DND-41 (cell line): Measurements from ENCODE around the gene ZFP62.

ENCODE experiments used
- ATAC-seq: fragments of 200-7000 bp; cut with Tn5 transposase; 3 replicates; pipeline ENCODE4 v1.9.1; 2021; ENCODE audit warnings: low read depth; ENCODE audit not compliant: insufficient read depth
- DNase-seq: peaks from one replicate; pipeline ENCODE4 v3.0.0-alpha.2; 2020
- H2AFZ ChIP-seq: 2 replicates; pipeline ENCODE4 v1.6.0; 2012; ENCODE audit warnings: low read depth, low read length
- H3K27ac ChIP-seq: 2 replicates; pipeline ENCODE4 v1.5.1; 2012; ENCODE audit warnings: low read length, inconsistent platforms
- H3K27me3 ChIP-seq: fragments of 200-600 bp; sonication (generic); 2 replicates; pipeline ENCODE4 v1.6.0; 2012; ENCODE audit warnings: low read length, mild to moderate bottlenecking, inconsistent platforms; ENCODE audit not compliant: insufficient read depth, poor library complexity
- H3K36me3 ChIP-seq: 2 replicates; pipeline ENCODE4 v1.5.1; 2012; ENCODE audit warnings: low read length, inconsistent platforms; ENCODE audit not compliant: insufficient read depth
- H3K4me1 ChIP-seq: 2 replicates; pipeline ENCODE4 v1.5.1; 2012; ENCODE audit warnings: mild to moderate bottlenecking, low read length; ENCODE audit not compliant: insufficient read depth
- H3K4me2 ChIP-seq: 2 replicates; pipeline ENCODE4 v1.6.0; 2012; ENCODE audit warnings: mild to moderate bottlenecking, moderate library complexity, low read length, inconsistent platforms; ENCODE audit not compliant: insufficient read depth
- H3K4me3 ChIP-seq, 2 experiments: fragments of 200-600 bp in 1 of 2; shearing (Covaris generic) in 1 of 2; 2 replicates each; pipeline ENCODE4 v1.5.1; 2012 to 2016; ENCODE audit warnings: inconsistent platforms in 2 of 2, low read length in 2 of 2, mild to moderate bottlenecking in 2 of 2, low read depth in 1 of 2, moderate library complexity in 1 of 2
- H3K79me2 ChIP-seq: 2 replicates; pipeline ENCODE4 v1.6.0; 2012; ENCODE audit warnings: low read length, inconsistent platforms; ENCODE audit not compliant: insufficient read depth
- H3K9ac ChIP-seq: 2 replicates; pipeline ENCODE4 v1.6.0; 2012; ENCODE audit warnings: low read depth, mild to moderate bottlenecking, inconsistent platforms, low read length, moderate library complexity
- H3K9me3 ChIP-seq: 2 replicates; pipeline ENCODE4 v1.5.1; 2012; ENCODE audit warnings: low read length, moderate library complexity, mild to moderate bottlenecking, inconsistent platforms; ENCODE audit not compliant: insufficient read depth, severe bottlenecking
- H4K20me1 ChIP-seq: 2 replicates; pipeline ENCODE4 v1.6.0; 2012; ENCODE audit warnings: low read length; ENCODE audit not compliant: insufficient read depth
- EZH2 ChIP-seq: IDR thresholded peaks from 3 replicates; pipeline ENCODE4 v1.6.1; 2012; ENCODE audit warnings: borderline replicate concordance, low read depth, mild to moderate bottlenecking, moderate library complexity, low read length, inconsistent platforms; ENCODE audit not compliant: severe bottlenecking
- TF ChIP-seq, protein P1 (sequence below): IDR thresholded peaks from 2 replicates; pipeline ENCODE4 v1.5.1; 2012; ENCODE audit warnings: borderline replicate concordance, low read length, moderate library complexity, mild to moderate bottlenecking; ENCODE audit not compliant: poor library complexity, severe bottlenecking; ENCODE audit errors: extremely low read depth

ZFP62 gene

GRCh38 chr5:180825768-180826525, 35.1 kb downstream of the ZFP62 start:
- no peak overlapping the region for H3K4me2 ChIP-seq
- no peaks in the 10 kb centered on the region for H3K27me3 ChIP-seq
- peaks cover 11% of the 10 kb centered on the region for H3K9me3 ChIP-seq
- H3K4me1 ChIP-seq: peaks cover 14% of the 10 kb centered on the region
- ATAC-seq (no peak), DNase-seq (no peak)
- H3K36me3 ChIP-seq: peaks cover 10% of the 10 kb centered on the region
- no peak overlapping the region for H3K27ac ChIP-seq
- H3K9ac ChIP-seq: no peak overlapping the region
- H4K20me1 ChIP-seq: no peaks in the 10 kb centered on the region
- no peak overlapping the region for H2AFZ ChIP-seq
- TF ChIP-seq, protein P1, sequence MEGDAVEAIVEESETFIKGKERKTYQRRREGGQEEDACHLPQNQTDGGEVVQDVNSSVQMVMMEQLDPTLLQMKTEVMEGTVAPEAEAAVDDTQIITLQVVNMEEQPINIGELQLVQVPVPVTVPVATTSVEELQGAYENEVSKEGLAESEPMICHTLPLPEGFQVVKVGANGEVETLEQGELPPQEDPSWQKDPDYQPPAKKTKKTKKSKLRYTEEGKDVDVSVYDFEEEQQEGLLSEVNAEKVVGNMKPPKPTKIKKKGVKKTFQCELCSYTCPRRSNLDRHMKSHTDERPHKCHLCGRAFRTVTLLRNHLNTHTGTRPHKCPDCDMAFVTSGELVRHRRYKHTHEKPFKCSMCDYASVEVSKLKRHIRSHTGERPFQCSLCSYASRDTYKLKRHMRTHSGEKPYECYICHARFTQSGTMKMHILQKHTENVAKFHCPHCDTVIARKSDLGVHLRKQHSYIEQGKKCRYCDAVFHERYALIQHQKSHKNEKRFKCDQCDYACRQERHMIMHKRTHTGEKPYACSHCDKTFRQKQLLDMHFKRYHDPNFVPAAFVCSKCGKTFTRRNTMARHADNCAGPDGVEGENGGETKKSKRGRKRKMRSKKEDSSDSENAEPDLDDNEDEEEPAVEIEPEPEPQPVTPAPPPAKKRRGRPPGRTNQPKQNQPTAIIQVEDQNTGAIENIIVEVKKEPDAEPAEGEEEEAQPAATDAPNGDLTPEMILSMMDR: no peak
- no peak for TF ChIP-seq EZH2
- no peak overlapping the region for H3K4me3 ChIP-seq
- peaks cover 12% of the 10 kb centered on the region for H3K79me2 ChIP-seq

DNA sequence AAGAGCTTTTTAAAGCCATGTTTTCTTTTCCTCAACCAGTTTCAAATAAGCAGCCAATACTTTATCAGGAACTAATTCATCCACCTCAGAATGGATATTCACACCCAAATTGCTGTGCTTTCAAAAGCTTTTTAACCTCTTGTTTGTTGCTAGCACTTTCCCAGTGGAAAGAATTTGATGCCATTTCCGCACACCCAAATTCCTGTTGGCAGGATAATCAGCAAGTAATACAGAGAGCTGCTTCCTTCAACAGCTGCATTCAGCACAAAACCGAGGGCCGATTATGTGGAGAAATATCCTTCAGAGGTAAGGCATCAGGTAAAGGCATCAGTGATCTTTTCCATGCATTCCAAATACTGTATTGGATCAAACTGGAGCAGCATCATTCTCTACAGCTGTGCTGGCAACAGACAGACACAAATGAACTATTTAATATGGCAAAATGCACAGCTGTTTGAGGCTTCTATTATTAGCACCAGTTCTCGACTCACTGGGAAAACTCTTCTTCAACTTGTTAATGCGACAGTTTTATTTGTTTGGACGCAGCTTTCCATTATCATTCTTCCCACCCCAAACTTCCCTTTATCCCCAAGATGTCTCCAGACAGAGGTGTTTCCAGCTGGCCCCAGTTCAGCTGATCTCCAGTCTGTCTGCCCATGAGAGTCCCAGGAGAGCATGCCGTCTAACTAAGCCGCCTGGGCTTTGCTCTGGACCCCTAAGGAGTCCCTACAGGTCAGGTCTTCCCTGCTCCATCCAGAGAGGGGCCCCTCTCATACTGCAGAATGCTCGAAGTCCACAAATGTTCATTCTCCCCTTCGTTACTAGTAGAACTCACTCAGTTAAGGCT, 36.2 kb downstream of the ZFP62 start:
- DNase-seq: no peak
- peaks cover 6% of the 10 kb centered on the region for H3K9me3 ChIP-seq
- H3K36me3 ChIP-seq: peaks cover 4% of the 10 kb centered on the region
- no peak overlapping the region for H2AFZ ChIP-seq
- H3K4me3 ChIP-seq: no peak overlapping the region
- TF ChIP-seq, protein P1: no peak
- TF ChIP-seq EZH2: no peak
- no peak for ATAC-seq
- no peak overlapping the region for H3K9ac ChIP-seq
- peaks cover 3% of the 10 kb centered on the region for H3K4me1 ChIP-seq
- no peaks in the 10 kb centered on the region for H4K20me1 ChIP-seq
- no peak overlapping the region for H3K27ac ChIP-seq
- no peaks in the 10 kb centered on the region for H3K27me3 ChIP-seq
- 0 out of 2 replicates have a peak, but pooled peaks cover under 1% of the 10 kb centered on the region for H3K79me2 ChIP-seq
- H3K4me2 ChIP-seq: no peak overlapping the region

DNA sequence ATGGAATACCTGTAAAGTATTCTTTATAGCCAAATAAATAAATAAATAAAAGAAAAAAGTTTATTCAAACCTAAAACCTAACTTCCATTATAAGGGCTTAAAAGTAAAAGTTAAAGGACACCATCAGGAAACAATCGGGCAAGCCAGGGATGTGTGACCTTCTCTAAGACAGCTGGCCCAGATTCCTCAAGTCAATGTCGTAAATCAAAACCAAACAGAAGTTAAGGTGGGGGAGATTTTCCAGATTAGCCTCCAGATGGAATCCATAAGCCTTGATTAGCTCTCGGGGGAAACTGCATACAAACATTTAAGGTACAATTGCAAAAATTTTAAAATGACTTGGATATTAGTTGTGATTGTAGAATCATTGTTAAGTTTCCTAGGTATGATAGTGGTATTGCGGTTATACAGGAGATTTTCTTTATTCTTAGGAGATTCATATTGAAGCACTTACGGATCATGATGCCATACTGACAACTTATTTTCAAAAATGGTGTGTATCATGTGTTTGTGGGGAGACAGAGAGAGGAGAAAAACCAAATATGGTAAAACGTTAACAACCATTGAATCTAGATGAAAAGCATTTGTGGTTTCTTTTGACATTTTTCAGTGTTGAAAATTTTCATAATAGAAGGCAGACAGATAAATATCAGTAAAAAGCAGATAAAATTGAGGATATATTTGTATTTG, 37.0 kb downstream of the ZFP62 start:
- no peaks in the 10 kb centered on the region for H3K4me1 ChIP-seq
- H4K20me1 ChIP-seq: no peaks in the 10 kb centered on the region
- TF ChIP-seq, protein P1: no peak
- TF ChIP-seq EZH2: no peak
- ATAC-seq: no peak
- H3K27ac ChIP-seq: no peak overlapping the region
- no peaks in the 10 kb centered on the region for H3K36me3 ChIP-seq
- no peak overlapping the region for H3K4me2 ChIP-seq
- no peak overlapping the region for H3K9ac ChIP-seq
- no peak for DNase-seq
- H3K79me2 ChIP-seq: no peaks in the 10 kb centered on the region
- no peaks in the 10 kb centered on the region for H3K9me3 ChIP-seq
- no peak overlapping the region for H3K4me3 ChIP-seq
- no peaks in the 10 kb centered on the region for H3K27me3 ChIP-seq
- H2AFZ ChIP-seq: no peak overlapping the region
